ENCODE data around the gene ZCRB1.
"Not testable (repeated sequence)": the region's sequence is repeated elsewhere in the genome, so short reads cannot be mapped to it uniquely, and the experiment has no call there.

ZCRB1 gene

GRCh38 chr12:42325653-42326474, at the start of gene ZCRB1, which contains the start of gene PPHLN1:
Gene ZCRB1, minus strand, starts transcription at chr12:42326094. Its CDS starts 1,992 bp downstream, at chr12:42324102.
Gene PPHLN1, plus strand, starts transcription at chr12:42326167. Its CDS starts 9,736 bp downstream, at chr12:42335903.
- DNase-seq (ENCODE audit: low read depth): peak; percentile 71

- no peak for DNase-seq (ENCODE audit: low read depth)
Observed at GRCh38 chr12:42373669-42374068, 47.8 kb upstream of the ZCRB1 start.

GRCh38 chr12:42372154-42372791, 46.4 kb upstream of the ZCRB1 start:
- no peak for DNase-seq (ENCODE audit: low read depth)

GRCh38 chr12:42370013-42370412, 44.1 kb upstream of the ZCRB1 start:
- DNase-seq (ENCODE audit: low read depth): no peak

GRCh38 chr12:42365486-42365885, 39.6 kb upstream of the ZCRB1 start:
- DNase-seq (ENCODE audit: low read depth): no peak

GRCh38 chr12:42364692-42365091, 38.8 kb upstream of the ZCRB1 start:
- no peak for DNase-seq (ENCODE audit: low read depth)

GRCh38 chr12:42362647-42363260, 36.9 kb upstream of the ZCRB1 start:
- DNase-seq (ENCODE audit: low read depth): no peak

- no peak for DNase-seq (ENCODE audit: low read depth)
Observed at GRCh38 chr12:42361909-42362646, 36.2 kb upstream of the ZCRB1 start.

GRCh38 chr12:42360747-42361403, 35.0 kb upstream of the ZCRB1 start:
- no peak for DNase-seq (ENCODE audit: low read depth)

- DNase-seq (ENCODE audit: low read depth): no peak
Observed at GRCh38 chr12:42356344-42356743, 30.4 kb upstream of the ZCRB1 start.

- not testable (repeated sequence) for DNase-seq (ENCODE audit: low read depth)
Observed at GRCh38 chr12:42350021-42350407, 24.1 kb upstream of the ZCRB1 start.

GRCh38 chr12:42349119-42350020, 23.5 kb upstream of the ZCRB1 start:
- DNase-seq (ENCODE audit: low read depth): not testable (repeated sequence)

- no peak for DNase-seq (ENCODE audit: low read depth)
Observed at GRCh38 chr12:42346403-42347002, 20.6 kb upstream of the ZCRB1 start.

GRCh38 chr12:42343721-42344120, 17.8 kb upstream of the ZCRB1 start:
- no peak for DNase-seq (ENCODE audit: low read depth)

- DNase-seq (ENCODE audit: low read depth): no peak
Observed at GRCh38 chr12:42342028-42342427, 16.1 kb upstream of the ZCRB1 start.

GRCh38 chr12:42338280-42338679, 12.4 kb upstream of the ZCRB1 start:
- no peak for DNase-seq (ENCODE audit: low read depth)

GRCh38 chr12:42336286-42336685, 10.4 kb upstream of the ZCRB1 start:
- no peak for DNase-seq (ENCODE audit: low read depth)

GRCh38 chr12:42332301-42333285, 6.7 kb upstream of the ZCRB1 start:
- no peak for DNase-seq (ENCODE audit: low read depth)

GRCh38 chr12:42330097-42330496, 4.2 kb upstream of the ZCRB1 start:
- not testable (repeated sequence) for DNase-seq (ENCODE audit: low read depth)

All from stimulated activated CD8-positive, alpha-beta memory T cell treated with anti-CD3 and anti-CD28 coated beads, Interleukin-7, amount 100 ng/mL, for 24 hours (primary cell).